ENCODE results near the gene PSME3IP1. TPM values are rescaled to one million over a fixed set of nuclear protein-coding genes. Genes with fewer than 3 reads are reported as not detected.

The PSME3IP1 gene
- total and polyA plus RNA-seq, 12 donors, result 32.9 to 129 (median 67.8) TPM

DNA sequence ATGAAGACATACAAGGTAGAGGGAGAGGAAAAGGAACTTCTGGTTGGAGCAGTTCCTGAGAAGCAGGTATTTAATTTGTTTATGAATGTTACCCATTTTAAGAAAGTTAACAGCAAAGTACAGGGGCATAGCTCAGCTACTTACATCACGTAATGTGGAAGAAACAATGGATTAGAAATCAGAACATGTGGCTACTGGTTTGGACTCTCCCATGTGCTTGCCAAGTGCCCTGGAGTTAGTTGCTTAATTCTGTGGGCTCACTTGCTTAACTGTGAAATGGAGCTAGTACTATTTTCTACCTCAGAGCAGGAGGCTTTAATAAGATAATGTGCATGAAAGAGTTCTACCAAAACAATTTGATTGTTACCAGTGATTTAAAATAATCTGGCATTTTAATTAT lies 27.6 kb upstream of the PSME3IP1 start:
- no peak overlapping the region for H3K27ac ChIP-seq
- WGBS, 4 donors, result 90 to 100% (median 98%) methylated on average over 1 of the region's 1 CpG
- H3K9me3 ChIP-seq (replicated peaks in 1 of 3), result no peaks in the 10 kb centered on the region
- DNase-seq, result no peak
- H3K36me3 ChIP-seq (replicated peaks in 1 of 2), result peaks cover 0 to 69% of the 10 kb centered on the region in 2 donors
- H3K4me1 ChIP-seq (replicated peaks in 1 of 2), result no peaks in the 10 kb centered on the region
- H3K4me3 ChIP-seq, result no peak overlapping the region
- intact Hi-C loops (cut with DNase I), result no loop called here
- no peaks in the 10 kb centered on the region for H3K27me3 ChIP-seq
- TF ChIP-seq, protein P1, sequence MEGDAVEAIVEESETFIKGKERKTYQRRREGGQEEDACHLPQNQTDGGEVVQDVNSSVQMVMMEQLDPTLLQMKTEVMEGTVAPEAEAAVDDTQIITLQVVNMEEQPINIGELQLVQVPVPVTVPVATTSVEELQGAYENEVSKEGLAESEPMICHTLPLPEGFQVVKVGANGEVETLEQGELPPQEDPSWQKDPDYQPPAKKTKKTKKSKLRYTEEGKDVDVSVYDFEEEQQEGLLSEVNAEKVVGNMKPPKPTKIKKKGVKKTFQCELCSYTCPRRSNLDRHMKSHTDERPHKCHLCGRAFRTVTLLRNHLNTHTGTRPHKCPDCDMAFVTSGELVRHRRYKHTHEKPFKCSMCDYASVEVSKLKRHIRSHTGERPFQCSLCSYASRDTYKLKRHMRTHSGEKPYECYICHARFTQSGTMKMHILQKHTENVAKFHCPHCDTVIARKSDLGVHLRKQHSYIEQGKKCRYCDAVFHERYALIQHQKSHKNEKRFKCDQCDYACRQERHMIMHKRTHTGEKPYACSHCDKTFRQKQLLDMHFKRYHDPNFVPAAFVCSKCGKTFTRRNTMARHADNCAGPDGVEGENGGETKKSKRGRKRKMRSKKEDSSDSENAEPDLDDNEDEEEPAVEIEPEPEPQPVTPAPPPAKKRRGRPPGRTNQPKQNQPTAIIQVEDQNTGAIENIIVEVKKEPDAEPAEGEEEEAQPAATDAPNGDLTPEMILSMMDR (IDR thresholded peaks at IDR 0.05), result no peak
- TF ChIP-seq POLR2A (IDR thresholded peaks at IDR 0.05), result no peak

DNA sequence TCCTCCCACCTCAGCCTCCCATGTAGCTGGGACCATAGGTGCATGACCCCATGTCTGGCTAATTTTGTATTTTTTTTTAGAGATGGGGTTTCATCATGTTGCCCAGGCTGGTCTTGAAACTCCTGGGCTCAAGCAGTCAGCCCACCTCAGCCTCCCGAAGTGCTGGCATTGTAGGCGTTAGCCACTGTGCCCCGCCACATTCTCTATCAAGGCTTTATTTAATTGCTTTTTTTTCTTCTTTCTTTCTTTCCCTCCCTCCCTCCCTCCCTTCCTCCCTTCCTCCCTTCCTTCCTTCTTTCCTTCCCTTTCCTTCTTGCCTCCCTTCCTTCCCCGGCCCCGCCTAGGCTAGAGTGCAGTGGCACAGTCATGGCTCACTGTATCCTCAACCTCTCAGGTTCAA lies 23.9 kb upstream of the PSME3IP1 start:
- WGBS, 4 donors, result 94 to 100% (median 97%) methylated on average over 5 of the region's 5 CpGs
- Histone ChIP-seq H3K36me3 (replicated peaks in 1 of 2) (peaks cover 0 to 72% of the 10 kb centered on the region in 2 donors), H3K9me3 (replicated peaks in 1 of 3) (no peaks in the 10 kb centered on the region), H3K27ac (no peak overlapping the region), H3K27me3 (no peaks in the 10 kb centered on the region), H3K4me1 (replicated peaks in 1 of 2) (no peaks in the 10 kb centered on the region), H3K4me3 (no peak overlapping the region)
- DNase-seq, result no peak
- intact Hi-C loops (cut with DNase I), result no loop called here
- TF ChIP-seq, protein P1 (IDR thresholded peaks at IDR 0.05), result no peak
- no peak for TF ChIP-seq POLR2A (IDR thresholded peaks at IDR 0.05)

DNA sequence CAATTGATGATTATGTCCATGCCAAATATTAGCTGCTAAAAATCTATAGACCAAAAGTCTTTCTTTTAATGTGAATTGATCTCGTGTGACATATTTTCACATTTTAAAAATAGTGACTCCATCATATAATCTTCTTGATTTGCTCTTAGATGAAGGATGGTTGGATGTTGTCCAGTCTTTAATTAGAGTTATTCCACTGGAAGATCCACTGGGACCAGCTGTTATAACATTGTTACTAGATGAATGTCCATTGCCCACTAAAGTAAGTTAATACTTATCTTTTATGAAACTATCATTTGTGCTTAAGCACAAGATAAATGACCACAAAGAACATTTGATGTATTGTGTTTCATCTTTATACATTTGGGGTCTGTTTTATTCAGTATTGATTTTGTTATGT lies 23.1 kb upstream of the PSME3IP1 start:
- WGBS, 4 donors, result 90 to 100% (median 98%) methylated on average over 1 of the region's 1 CpG
- peaks cover 0 to 66% of the 10 kb centered on the region in 2 donors for H3K36me3 ChIP-seq (replicated peaks in 1 of 2)

DNA sequence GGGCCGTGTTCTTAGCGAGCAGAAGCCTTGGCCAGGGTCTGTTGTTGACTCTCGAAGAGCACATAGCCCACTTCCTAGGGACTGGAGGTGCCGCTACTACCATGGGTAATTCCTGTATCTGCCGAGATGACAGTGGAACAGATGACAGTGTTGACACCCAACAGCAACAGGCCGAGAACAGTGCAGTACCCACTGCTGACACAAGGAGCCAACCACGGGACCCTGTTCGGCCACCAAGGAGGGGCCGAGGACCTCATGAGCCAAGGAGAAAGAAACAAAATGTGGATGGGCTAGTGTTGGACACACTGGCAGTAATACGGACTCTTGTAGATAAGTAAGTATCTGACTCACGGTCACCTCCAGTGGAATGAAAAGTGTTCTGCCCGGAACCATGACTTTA lies 18.8 kb upstream of the PSME3IP1 start:
- no peak for DNase-seq
- TF ChIP-seq, protein P1 (IDR thresholded peaks at IDR 0.05), result no peak
- H3K27me3 ChIP-seq, result no peaks in the 10 kb centered on the region
- no peaks in the 10 kb centered on the region for H3K4me1 ChIP-seq (replicated peaks in 1 of 2)
- H3K36me3 ChIP-seq (replicated peaks in 1 of 2), result peaks cover 0 to 44% of the 10 kb centered on the region in 2 donors
- H3K27ac ChIP-seq, result no peak overlapping the region
- 93 to 94% (median 94%) methylated on average over 6 to 12 of the region's 12 CpGs for WGBS, 4 donors
- no peak overlapping the region for H3K4me3 ChIP-seq
- H3K9me3 ChIP-seq (replicated peaks in 1 of 3), result no peaks in the 10 kb centered on the region
- intact Hi-C loops (cut with DNase I), result no loop called here

More for the DNA sequence above, 23.1 kb upstream of the PSME3IP1 start:
- Histone ChIP-seq H3K27me3 (no peaks in the 10 kb centered on the region), H3K9me3 (replicated peaks in 1 of 3) (no peaks in the 10 kb centered on the region), H3K4me1 (replicated peaks in 1 of 2) (no peaks in the 10 kb centered on the region), H3K4me3 (no peak overlapping the region), H3K27ac (no peak overlapping the region)
- intact Hi-C loops (cut with DNase I), result no loop called here
- DNase-seq, result no peak
- no peak for TF ChIP-seq POLR2A (IDR thresholded peaks at IDR 0.05)
- TF ChIP-seq, protein P1 (IDR thresholded peaks at IDR 0.05), result no peak

All from adrenal gland (tissue), 12 donors.